Bronchial epithelial cell (primary cell): ENCODE measurements around the gene ESPN. TPM values are rescaled to one million over a fixed set of nuclear protein-coding genes. Genes with fewer than 3 reads are reported as not detected.

ENCODE experiments used
- DNase-seq: peaks from one replicate; pipeline ENCODE4 v3.0.0-alpha.2; 2010; ENCODE audit warnings: low read depth
- FAIRE-seq: peaks from 2 replicates; lab custom pipeline; 2011; peaks lifted over from hg19 to GRCh38; lab: Jason Lieb, UNC
- H3K27me3 ChIP-seq: 2 replicates; pipeline ENCODE4 v1.5.1; 2011; ENCODE audit warnings: low read length; ENCODE audit not compliant: control insufficient read depth, insufficient read depth
- H3K36me3 ChIP-seq: 2 replicates; pipeline ENCODE4 v1.5.1; 2011; ENCODE audit warnings: low read length; ENCODE audit not compliant: control insufficient read depth, insufficient read depth
- H3K4me3 ChIP-seq: 2 replicates; pipeline ENCODE4 v1.5.1; 2011; ENCODE audit warnings: mild to moderate bottlenecking, low read depth, low read length, control low read depth
- CTCF ChIP-seq: IDR thresholded peaks from 2 replicates; pipeline ENCODE4 v1.5.1; 2011; ENCODE audit warnings: mild to moderate bottlenecking, moderate library complexity, low read length, control low read depth, inconsistent platforms; ENCODE audit not compliant: insufficient read depth, severe bottlenecking
- total RNA-seq: library from RNA; depleted of rRNA; stranded (reverse); fragments of >200 nt; gene quantifications from 2 replicates; pipeline ENCODE4 v1.2.1, GENCODE V29; 2014

Gene ESPN
- total RNA-seq, 1 donor from 2014 or later = 4.5 TPM

GRCh38 chr1:6509919-6510291 lies 85.3 kb downstream of the ESPN start:
- DNase-seq (no peak), FAIRE-seq (no peak)
- TF ChIP-seq CTCF = no peak
- Histone ChIP-seq H3K4me3 (no peak overlapping the region), H3K36me3 (no peaks in the 10 kb centered on the region), H3K27me3 (peaks cover 2% of the 10 kb centered on the region)

- DNase-seq = no peak
- TF ChIP-seq CTCF = no peak
- FAIRE-seq = no peak
Observed at GRCh38 chr1:6510493-6510892, 85.9 kb downstream of the ESPN start.

More at GRCh38 chr1:6510493-6510892, 85.9 kb downstream of the ESPN start:
- Histone ChIP-seq H3K4me3 (no peak overlapping the region), H3K36me3 (no peaks in the 10 kb centered on the region), H3K27me3 (peaks cover 2% of the 10 kb centered on the region)

Other genes starting within 250 kb of the ESPN start
- 0.13 and 0.26 TPM in 2 replicates for gene CHD5, start 244.5 kb upstream of the ESPN start, total RNA-seq
- 153 and 194 TPM in 2 replicates for gene RPL22, start 225.2 kb upstream of the ESPN start, total RNA-seq
- gene RNF207, start 218.7 kb upstream of the ESPN start, total RNA-seq = 6.4 and 6.6 TPM in 2 replicates
- 43.3 and 53.4 TPM in 2 replicates for gene ICMT, start 188.8 kb upstream of the ESPN start, total RNA-seq
- not detected in 2 replicates for gene HES3, start 180.6 kb upstream of the ESPN start, total RNA-seq
- gene GPR153, start 163.7 kb upstream of the ESPN start, total RNA-seq = 16.5 and 44.2 TPM in 2 replicates
- 88.1 and 89.8 TPM in 2 replicates for gene ACOT7, start 31.0 kb upstream of the ESPN start, total RNA-seq
- gene HES2, start 4.9 kb upstream of the ESPN start, total RNA-seq = 98.1 and 116 TPM in 2 replicates
- 20.5 and 30.3 TPM in 2 replicates for gene TNFRSF25, start 41.4 kb downstream of the ESPN start, total RNA-seq
- gene PLEKHG5, start 66.9 kb downstream of the ESPN start, total RNA-seq = 42.9 and 45.2 TPM in 2 replicates
- gene NOL9, start 129.7 kb downstream of the ESPN start, total RNA-seq = 12.3 and 14.2 TPM in 2 replicates
- not detected in 2 replicates for gene TAS1R1, start 130.5 kb downstream of the ESPN start, total RNA-seq
- gene ZBTB48, start 155.2 kb downstream of the ESPN start, total RNA-seq = 18.7 and 19.7 TPM in 2 replicates
- gene KLHL21, start 178.1 kb downstream of the ESPN start, total RNA-seq = 30.2 and 38.7 TPM in 2 replicates
- gene PHF13, start 189.0 kb downstream of the ESPN start, total RNA-seq = 6.1 and 9.9 TPM in 2 replicates
- 24.0 and 26.6 TPM in 2 replicates for gene THAP3, start 200.1 kb downstream of the ESPN start, total RNA-seq